ENCODE results near the gene CFAP54.
A peak's percentile ranks its signal among the peaks of the same experiment; 100 is the strongest.
"Not testable (repeated sequence)": the region's sequence is repeated elsewhere in the genome, so short reads cannot be mapped to it uniquely, and the experiment has no call there.

Gene CFAP54

DNA sequence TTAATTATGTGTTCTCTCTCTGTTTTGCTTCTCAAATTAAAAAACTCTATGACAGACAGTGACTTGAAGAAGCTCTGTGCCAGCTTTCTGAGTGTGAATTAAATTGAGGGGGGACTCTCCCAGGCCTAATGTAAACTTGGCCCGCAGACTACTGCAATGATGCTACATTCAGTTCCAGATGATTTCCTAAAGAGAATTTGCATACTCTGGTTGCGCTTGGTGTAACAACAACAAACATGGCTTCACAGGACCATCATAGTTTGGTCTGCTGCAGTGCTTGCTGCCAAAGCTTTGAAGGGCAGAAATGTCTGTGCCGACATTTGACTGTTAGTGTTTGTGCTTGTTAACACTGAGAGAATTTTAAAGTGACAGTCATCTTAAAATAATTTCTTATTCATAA, 25.0 kb downstream of the CFAP54 start:
- no peak for FAIRE-seq

DNA sequence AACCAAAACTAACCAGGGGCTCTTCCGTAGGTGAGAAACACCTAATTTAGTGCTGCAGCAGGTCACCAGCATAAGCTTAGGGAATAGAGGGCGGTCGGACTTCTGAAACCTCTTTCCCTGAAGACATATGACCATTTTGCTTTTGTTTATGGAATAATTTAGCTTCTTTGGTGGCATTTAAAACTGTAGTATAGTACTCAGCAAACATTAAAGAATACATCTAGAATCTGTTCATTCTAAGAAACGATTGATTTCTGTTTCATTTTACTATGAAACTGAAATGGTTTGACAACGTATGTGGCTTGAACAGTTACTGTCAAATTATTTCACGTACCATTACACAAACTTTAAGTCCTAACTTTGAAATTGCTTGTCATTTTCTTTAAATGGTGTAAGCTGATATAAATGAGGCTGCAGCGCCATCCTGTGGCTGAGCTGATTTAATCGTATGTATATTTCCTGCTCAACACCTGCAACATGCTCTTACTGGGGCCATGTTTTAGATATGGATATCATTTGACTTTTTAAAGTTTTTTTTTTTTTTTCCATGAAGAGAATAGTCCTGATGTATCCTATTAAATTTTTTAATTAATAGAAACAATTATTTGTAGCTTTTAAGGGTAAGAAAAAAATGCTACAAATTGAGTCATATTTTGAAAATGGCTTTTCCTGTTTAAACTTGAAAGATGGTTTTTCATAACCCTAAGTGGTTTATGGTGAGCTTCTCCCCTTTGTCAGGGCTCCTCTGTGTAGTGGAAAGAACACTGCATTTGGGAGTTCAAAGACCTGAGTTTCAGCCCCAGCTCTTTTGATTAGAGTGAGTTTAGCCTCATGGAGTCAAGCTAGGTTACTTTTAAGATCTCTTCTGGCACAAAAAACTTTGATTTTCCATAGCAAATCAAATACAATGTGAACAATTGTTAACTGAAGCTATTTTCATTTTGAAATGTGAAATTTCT, 27.4 kb downstream of the CFAP54 start:
- FAIRE-seq = peak; percentile 86

DNA sequence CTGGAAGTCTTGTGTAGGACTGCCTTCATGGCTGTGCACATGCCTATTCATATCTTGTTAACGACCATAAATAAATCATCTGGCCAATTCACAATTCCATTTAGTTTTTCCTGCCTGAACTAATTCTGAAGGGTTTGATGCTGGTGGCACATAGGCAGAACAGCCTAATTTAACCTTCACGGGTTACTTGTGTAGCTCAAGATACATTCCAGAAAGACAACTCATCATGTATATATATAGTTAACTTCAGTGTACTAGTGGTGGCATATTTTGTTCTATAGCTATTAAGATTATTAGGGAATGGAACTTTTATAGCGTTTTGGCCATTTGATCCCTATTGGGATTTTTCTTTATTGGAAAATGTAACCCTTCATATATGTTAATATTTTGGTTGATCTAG, 31.4 kb downstream of the CFAP54 start:
- no peak for FAIRE-seq

DNA sequence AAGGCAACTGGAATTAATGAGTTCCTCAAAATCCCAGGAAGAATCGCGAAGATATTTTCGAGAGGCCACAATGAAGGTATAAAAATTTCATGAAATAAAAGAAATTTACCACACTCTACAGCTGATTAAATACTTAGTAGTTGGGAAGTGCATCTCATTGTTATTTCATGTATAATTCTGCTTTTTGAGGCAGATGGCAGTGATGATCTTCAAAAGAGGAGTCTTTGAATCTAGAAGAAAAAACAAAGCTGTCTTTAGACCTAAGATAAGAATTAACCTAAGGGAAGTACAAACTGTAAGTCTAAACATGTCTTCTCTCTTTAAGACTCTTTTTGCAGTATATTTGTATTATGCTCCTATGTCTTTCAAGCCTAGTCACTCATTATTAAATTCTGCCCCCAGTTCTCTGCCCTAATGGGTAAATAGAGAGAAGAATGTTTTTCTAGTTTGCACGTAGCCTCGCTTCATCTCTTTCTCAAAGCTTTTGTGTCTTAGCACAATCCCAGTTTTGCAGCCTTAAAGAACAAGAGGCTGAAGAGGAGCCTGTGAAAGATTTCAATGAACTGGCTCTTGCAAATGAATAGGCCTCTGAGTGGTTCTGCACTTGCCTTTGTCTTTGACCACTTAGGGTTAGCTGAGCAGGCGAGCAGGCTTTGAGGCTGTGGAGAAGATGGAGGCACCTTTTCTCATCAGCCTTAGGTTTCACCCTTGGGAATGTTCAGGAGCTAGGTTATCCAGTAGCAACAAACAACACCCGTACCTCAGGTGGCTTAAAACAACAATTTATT, 32.7 kb downstream of the CFAP54 start:
- FAIRE-seq = no peak

DNA sequence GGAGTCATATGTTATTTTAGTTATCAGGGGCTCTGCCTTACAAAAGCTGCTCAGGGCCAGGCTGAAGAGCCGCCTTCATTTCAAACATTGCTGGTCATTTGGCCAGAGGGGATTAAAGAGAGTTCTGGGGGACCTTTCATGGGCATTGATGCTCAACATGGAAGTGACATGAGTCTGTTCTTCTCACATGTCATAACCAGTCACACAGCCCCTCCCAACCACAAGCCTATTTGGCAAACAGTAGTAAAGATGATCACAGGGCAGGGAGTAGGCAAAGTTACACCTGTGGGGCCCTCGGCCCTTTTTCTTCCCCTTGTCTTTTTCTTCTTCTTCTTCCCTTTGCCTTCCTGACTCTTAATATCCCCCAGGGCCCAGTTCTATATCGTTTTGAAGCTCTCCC, 33.3 kb downstream of the CFAP54 start:
- FAIRE-seq = no peak

DNA sequence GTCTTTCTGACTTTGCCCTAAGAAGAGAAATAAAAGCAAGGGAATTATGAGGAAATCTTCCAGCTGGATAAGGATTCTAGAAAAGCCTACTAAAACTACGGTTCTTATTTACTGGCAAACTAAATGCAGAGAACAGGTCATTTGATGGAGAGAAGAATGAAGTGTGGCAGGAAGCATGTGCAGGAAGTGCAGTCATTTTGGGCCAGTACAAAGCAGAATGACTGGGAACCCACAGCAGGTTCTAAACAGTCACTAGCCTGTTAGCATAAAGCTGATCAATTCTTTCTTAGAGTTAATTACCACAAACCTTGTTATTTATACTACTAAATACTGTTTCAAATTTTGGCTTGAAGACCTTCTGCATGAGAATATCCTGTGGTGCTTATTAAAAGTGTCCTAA, 36.7 kb downstream of the CFAP54 start:
- FAIRE-seq = no peak

DNA sequence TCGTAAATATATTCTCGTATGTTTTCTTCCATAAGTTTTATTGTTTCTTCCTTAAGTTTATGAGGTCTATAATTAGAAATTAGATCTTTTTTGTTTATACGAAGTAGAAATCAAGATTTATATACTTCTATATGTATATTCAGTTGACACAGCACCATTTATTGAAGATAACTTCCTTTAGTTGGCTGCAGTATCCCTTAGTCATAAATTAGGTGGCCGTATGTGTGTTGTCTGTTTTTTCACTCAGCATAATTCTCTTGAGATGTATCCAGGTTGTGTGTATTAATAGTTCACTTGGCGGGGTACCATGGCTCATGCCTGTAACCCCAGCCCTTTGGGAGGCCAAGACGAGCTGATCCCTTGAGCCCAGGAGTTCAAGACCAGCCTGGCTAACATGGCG, 40.5 kb downstream of the CFAP54 start:
- no peak for FAIRE-seq

DNA sequence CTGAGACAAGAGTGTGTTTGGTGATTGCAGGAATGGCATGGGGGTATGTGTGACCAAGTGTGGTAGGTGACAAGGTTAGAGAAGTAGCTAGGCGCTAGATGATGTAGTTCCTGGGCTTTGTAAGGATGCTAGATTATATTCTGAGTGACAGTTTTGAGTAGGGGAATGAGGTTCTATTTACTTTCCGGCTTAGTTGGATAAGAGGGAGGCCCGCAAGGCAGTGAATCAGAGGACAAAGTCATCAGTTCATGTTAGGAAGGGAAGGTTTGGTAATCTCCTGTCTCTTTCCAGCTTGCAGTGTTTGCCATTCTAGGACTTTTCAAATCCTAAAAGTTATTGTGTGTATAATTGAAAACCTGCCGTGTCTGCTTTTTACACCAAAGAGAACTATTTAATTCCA, 45.0 kb downstream of the CFAP54 start:
- no peak for FAIRE-seq

DNA sequence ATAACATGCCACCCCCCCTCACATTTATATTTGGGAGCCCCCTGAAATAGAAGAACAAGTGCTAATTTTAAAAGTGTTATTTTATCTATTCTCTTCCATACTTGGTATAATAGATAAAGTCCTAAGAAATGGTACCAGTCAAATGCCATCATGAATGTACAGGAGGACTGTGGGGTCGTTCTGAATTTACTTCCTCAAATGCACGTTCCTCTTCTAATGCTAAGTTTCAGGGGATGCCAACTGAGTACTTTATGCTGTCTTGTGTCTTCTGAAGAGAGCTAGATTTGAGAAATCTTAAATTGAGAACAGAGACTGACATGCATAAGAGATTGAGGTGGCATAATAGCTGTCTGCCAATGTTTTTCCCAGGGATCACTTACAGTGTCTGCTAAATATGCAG, 59.0 kb downstream of the CFAP54 start:
- no peak for FAIRE-seq

DNA sequence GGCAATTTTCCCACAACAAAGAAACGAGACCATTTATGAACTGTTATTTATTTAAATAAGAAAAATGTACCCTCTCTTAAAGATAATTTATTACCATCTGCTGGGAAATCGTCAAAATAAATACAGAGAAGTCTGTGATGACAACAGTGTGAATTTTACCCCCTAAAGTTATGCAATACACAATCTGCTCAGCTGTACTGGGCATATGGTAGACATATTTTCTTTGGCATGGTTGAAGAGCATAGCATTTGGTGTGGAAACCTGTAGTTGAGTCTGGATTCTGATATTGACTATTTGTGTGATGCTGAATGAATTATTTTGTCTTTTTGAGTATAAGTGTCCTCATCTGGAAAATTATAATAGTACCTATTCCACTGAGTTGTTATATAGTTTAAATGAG, 60.0 kb downstream of the CFAP54 start:
- no peak for FAIRE-seq

DNA sequence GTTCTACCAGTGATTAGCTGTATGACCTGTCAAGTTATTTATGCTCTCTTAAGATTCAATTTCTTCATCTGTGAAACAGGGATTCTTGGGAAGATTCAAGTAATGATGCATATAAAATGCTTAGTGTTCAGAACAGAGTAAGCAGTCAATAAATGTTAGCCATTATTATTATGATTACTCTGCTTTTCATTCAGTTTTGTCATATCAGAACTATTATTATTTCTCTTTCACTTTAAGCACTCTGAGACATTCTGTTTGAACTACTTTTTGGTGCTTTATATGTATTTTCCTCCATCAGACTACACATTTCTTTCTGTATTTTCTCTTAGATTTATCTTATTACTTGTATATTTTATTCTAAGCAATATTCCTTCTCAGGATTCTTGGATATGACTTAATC, 81.2 kb downstream of the CFAP54 start:
- FAIRE-seq = no peak

DNA sequence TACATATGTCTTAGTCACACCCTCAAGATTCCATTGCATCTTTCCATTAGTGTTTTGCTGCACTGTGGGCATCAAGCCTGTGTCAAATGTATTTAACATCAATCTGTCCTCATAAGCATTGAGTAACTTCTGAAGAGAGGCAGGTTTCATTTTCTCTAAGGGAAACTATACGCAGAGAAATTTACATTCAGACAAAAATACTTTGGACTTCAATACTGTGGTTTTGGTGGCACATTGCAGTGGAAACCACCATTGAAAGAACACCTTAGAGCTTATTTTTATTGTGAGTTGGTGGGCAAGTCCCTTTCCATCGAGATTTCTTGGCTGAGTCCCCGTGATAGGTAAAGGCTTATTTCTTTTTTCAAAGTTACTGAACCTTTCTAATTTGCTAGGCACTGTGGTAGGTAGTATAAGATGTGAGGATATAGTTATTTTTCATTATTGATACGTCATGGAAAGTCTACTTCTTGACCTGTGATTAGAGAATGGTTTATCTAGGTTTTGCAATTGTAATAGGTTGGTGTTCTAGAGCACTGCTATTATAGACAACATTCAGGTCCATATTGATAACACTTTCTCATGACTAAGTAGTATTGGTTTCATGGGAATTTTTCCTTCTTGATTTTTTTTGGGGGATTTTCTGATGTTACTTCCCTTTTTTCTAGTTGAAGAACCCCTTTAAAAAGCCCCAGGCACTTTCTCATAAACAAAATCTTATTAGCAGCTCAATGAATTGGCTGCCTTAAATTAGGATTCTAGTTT, 81.9 kb downstream of the CFAP54 start:
- no peak for FAIRE-seq

DNA sequence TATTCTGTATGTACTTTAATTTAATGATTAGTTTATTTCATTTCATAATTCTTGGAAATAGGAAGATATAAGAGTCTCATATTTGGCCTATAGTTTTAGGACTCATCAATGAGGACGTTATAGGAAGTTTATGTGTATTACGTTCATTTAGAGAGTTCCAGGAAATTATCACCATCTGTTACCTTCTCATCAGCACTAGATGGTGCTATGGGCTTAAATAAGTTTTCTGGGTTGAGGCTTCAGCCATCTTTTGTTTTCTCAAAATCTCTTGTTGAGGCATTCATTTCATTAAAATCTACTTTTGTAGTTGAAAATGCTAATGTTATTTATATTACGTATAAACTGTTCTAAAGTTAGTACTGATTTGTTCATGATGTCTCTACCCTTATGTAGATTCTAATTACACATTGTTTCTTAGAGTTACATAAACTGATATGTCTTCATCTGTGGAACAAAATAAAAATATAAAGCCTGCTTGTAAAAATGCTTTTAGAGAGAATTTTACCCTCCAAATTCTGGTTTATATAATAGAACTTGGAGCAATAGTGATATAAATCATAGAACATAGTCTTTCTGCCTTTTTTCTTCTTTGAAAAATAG, 89.2 kb downstream of the CFAP54 start:
- peak; percentile 91 for FAIRE-seq

DNA sequence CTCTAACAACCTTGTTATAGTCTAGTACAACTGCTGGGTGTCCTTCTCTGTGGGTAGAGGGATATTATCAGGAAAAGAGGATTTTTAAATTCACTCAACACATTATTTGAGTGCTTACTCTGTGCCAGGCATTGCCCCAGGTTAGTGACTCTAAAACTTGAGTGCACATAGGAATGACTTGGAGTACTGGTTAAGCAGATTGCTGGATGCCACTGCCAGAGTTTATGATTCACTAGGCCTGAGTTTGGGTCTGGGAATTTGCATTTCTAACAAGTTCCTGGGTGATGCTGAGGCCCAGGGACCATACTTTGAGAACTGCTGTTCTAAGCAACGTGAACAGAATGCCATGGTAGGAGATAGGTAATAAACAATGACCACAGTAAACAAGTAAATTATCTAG, 96.6 kb downstream of the CFAP54 start:
- FAIRE-seq = no peak

DNA sequence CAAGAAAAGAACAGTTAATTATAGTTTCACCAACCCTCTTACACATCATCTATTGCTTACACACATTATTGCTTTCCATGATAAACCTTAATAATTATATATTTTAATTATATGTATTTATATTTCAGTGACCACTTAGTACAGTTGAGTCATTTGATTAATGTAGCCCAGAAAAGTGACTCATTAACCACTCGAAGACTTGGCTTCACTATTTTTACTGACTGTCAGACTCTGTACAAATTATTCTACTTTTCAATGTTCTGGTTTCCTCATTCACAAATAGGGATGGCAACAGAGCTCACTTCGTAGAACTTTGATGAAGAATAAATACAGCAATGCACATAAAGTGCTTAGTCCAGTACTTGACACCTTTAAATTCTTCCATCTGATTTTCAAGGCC, 98.3 kb downstream of the CFAP54 start:
- no peak for FAIRE-seq

DNA sequence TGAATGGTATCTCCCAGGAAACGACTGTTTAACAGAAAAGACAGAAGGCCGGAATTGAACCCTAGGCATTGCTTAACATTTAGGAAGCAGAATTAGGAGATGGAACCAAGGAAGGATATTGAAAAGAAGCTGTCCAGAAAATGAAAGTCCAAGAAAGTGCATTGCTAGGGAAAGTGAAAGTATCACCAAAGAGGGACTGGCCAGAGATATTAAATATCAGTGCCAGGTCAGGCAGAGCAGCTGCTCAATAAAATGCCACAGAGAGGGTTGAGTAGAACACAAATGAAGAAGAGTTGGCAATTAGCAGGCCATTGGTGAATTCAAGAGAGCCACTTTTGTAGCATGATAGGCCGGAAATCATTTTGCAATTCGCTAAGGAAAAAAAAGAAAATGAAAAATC, 101.6 kb downstream of the CFAP54 start:
- no peak for FAIRE-seq

DNA sequence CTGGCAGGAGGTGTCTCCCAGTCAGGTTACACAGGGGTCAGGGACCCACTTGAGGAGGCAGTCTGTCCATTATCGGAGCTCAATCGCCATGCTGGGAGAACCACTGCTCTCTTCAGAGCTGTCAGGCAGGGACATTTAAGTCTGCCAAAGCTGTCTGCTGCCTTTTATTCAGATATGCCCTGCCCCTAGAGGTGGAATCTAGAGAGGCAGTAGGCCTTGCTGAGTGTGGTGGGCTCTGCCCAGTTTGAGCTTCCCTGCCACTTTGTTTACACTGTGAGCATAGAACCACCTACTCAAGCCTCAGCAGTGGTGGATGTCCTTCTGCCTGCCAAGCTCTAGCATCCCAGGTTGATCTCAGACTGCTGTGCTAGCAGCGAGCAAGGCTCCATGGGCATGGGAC, 115.0 kb downstream of the CFAP54 start:
- not testable (repeated sequence) for FAIRE-seq

DNA sequence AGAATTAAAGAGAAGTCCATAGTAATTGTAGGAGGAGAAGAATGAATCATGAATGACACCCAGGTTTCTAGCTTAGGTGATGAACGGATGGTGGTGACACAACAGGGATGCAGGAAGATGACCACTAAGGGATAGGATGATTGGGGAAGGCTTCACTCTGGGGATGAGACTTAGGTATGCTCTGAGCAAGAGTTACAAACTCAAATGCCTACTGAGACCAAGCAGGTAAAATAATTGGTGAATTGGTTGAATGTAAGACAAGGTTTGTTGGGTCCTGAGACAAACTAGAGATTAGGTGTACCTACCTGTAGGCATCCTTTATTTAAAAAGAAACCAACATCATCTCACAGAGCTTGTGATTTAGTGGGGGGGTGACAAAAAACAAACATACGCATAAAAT, 116.3 kb downstream of the CFAP54 start:
- no peak for FAIRE-seq

DNA sequence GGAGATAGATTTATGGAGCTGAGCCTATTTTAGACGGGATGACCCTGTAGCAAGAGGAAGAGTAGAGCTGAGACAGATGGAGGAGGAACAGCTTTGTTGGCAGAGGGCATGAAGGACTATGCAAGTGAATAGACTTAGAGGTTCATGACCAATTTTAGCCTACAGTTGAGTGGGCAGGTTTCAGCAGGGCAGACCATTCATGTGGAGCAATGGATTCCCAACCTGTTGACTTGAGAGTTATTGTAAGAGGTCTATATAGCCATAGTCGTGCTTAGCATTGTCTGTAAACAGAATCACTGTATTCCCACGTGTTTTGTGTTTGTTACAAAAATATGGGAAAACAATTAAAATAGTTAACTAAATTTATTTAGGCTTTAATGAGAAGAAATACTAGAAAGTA, 116.8 kb downstream of the CFAP54 start:
- FAIRE-seq = no peak

DNA sequence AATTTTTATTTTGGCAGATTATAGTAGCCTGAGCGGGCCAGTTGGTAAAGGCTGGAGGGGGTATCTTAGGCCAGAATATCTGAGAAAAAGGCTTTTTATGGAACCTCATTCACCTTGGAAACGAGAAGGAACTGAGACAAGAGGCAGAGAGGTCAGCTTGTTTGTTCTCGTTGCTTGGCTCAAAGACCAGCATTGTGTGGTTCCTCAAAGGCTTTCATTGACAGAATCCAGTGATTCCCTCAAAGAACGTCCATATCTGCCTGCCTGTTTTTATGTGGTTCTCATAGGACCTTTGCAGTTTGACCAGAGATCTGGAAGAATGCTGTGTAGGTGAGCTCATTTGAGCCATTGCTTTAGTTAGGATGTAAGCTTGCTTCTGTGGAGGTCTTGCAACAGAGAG, 117.3 kb downstream of the CFAP54 start:
- no peak for FAIRE-seq

DNA sequence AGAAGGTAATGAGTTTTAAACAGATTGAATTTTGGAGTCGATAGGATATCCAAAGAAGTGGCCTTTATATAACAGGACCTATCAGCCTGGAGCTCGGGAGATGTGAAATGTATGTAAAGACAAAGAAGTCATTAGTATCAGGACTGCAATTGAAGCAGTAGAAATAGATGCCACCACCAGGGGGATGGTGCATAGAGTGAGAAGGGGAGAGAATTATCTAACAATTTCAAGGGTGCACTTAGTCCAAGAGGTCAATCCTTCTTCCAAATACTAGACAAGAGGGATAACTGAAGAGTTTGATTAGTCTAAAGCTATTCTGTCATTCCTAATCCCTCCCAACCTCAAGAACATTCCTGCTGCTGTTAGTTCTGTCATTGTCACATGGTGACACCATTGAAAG, 127.8 kb downstream of the CFAP54 start:
- no peak for FAIRE-seq

DNA sequence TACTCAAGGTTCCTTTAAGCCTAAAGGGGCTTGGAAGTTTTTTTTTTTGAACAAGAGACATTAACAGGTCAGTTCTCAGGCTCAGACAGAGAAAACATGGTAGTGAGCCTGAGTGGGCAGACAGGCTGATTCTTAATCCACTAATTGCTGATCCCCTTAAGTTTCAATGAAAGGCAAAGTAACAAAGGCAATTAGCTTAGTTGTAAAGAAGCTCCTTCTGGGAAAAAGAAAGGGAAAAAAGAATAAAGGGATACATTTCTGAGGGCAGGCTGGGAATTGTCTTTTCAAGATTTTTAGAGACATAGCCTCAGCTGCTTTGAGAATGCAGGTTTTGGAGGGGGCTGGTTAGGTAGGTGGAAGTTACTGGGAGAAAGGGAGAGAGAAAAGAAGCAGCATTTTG, 133.8 kb downstream of the CFAP54 start:
- no peak for FAIRE-seq

DNA sequence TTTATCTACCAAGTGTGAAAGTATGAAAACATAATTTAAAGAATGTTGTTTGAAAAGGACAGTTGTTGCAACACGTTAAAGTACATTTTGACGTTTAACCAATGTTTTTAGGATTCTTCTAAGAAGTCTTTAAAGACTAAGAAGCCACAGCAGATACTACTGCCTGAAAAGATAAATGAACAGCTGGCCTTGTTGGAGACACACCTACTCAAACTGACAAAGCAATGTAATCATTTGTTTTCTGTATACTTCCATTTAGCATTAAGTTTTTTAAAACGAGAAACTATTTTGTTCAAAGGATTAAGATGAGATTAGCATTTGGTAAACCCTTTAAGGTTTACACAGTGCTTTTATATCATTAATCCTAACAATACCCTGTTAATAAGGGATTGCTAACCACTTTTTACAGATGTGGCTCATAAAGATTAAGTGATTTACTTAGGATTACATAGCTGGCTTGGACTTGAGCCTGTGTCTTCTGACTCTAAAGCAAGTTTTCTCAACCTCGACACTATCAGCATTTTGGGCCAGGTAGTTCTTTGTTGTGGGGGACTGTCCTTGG, 134.4 kb downstream of the CFAP54 start:
- FAIRE-seq = no peak

All from TTC549 (cell line).